Prostate gland (tissue), 2 donors: Measurements from ENCODE around the gene SPATA25. TPM values are rescaled to one million over a fixed set of nuclear protein-coding genes. Genes with fewer than 3 reads are reported as not detected.

ENCODE experiments used
- DNase-seq: peaks from one replicate; pipeline ENCODE4 v3.0.0-alpha.2; 2019; ENCODE audit warnings: low spot score
- H3K27ac ChIP-seq, 2 donors: fragments of 200-600 bp; sonication (generic); 2 replicates each; pipeline ENCODE4 v1.5.1; 2017 to 2019
- H3K27me3 ChIP-seq: fragments of 200-600 bp; sonication (generic); replicated peaks from 2 replicates; pipeline ENCODE4 v1.5.1; 2019; ENCODE audit not compliant: insufficient read depth
- H3K36me3 ChIP-seq, 2 donors: fragments of 200-600 bp; sonication (generic); 1 replicate in 1 of 2; 2 replicates in 1 of 2; pipeline versions ENCODE4 v1.5.1 to v1.8.1; 2017 to 2019
- H3K4me1 ChIP-seq: fragments of 200-600 bp; sonication (generic); replicated peaks from 2 replicates; pipeline ENCODE4 v1.5.1; 2019
- H3K4me3 ChIP-seq, 2 donors: fragments of 200-600 bp; sonication (generic); 2 replicates each; pipeline ENCODE4 v1.5.1; 2017 to 2019
- H3K9me3 ChIP-seq: fragments of 200-600 bp; sonication (generic); 2 replicates; pipeline ENCODE4 v1.5.1; 2017
- CTCF ChIP-seq, 4 experiments: fragments of 200-600 bp in 2 of 4; fragments of 450-650 bp in 2 of 4; sonication (generic) in 2 of 4; IDR thresholded peaks; 1 replicate in 3 of 4; 2 replicates in 1 of 4; pipeline ENCODE4 v1.5.1; 2016 to 2019; ENCODE audit warnings: antibody characterized with exemption in 4 of 4, mild to moderate bottlenecking in 2 of 4, moderate library complexity in 2 of 4
- POLR2A ChIP-seq: fragments of 450-650 bp; IDR thresholded peaks from one replicate; pipeline ENCODE4 v1.6.1; 2016; ENCODE audit warnings: antibody characterized with exemption, mild to moderate bottlenecking
- POLR2AphosphoS5 ChIP-seq: sonication (generic); formaldehyde crosslinking; IDR thresholded peaks from one replicate; pipeline ENCODE4 v1.6.1; 2017; ENCODE audit warnings: antibody characterized with exemption
- WGBS: methylation state at CpG from one replicate; pipeline ENCODE4 v1.1.5; 2018; 5-methylcytosine and 5-hydroxymethylcytosine counted together
- intact Hi-C: fragments of 100-400 bp; cut with DNase I; formaldehyde crosslinking; loops from one replicate; pipeline ENCODE4 v1.14.2; 2022
- total RNA-seq, 2 donors: library from RNA; depleted of rRNA; stranded (reverse); fragments of >200 nt; gene quantifications; one replicate each; pipeline ENCODE4 v1.1.0, GENCODE V29; 2016

SPATA25 gene
- total RNA-seq, 2 donors from 2014 or later, result 2.0 to 7.4 TPM

- no peak for TF ChIP-seq POLR2A
- no peak for TF ChIP-seq POLR2AphosphoS5
- no peak for TF ChIP-seq CTCF (IDR thresholded peaks at IDR 0.05)
- no peak overlapping the region for H3K4me3 ChIP-seq
- H3K27me3 ChIP-seq, result no peaks in the 10 kb centered on the region
- intact Hi-C loops, result no loop called here
- H3K9me3 ChIP-seq, result no peaks in the 10 kb centered on the region
- 94% methylated on average over 1 of the region's 1 CpG for WGBS
- DNase-seq, result no peak
- no peak overlapping the region for H3K27ac ChIP-seq
- peaks cover 8% of the 10 kb centered on the region for H3K4me1 ChIP-seq
- peaks cover 0 to 12% of the 10 kb centered on the region in 2 donors for H3K36me3 ChIP-seq
Observed at GRCh38 chr20:45850926-45851325, 36.5 kb downstream of the SPATA25 start.

GRCh38 chr20:45850238-45850637 lies 37.2 kb downstream of the SPATA25 start:
- no peak for DNase-seq
- no peak for TF ChIP-seq POLR2A
- no peak overlapping the region for H3K4me3 ChIP-seq
- no peaks in the 10 kb centered on the region for H3K27me3 ChIP-seq
- intact Hi-C loops, result no loop called here
- H3K4me1 ChIP-seq, result peaks cover 1% of the 10 kb centered on the region
- no peak overlapping the region for H3K27ac ChIP-seq
- H3K9me3 ChIP-seq, result no peaks in the 10 kb centered on the region
- 95% methylated on average over 2 of the region's 2 CpGs for WGBS
- H3K36me3 ChIP-seq, result peaks cover 0 to 12% of the 10 kb centered on the region in 2 donors

- TF ChIP-seq POLR2A (no peak), POLR2AphosphoS5 (no peak), CTCF (IDR thresholded peaks at IDR 0.05) (no peak)
- no peaks in the 10 kb centered on the region for H3K27me3 ChIP-seq
- no peaks in the 10 kb centered on the region for H3K4me1 ChIP-seq
- H3K27ac ChIP-seq, result no peak overlapping the region
- H3K9me3 ChIP-seq, result no peaks in the 10 kb centered on the region
- no peak overlapping the region for H3K4me3 ChIP-seq
- 90% methylated on average over 8 of the region's 8 CpGs for WGBS
- H3K36me3 ChIP-seq, result peaks cover 0 to 16% of the 10 kb centered on the region in 2 donors
- DNase-seq, result no peak
- intact Hi-C loops, result no loop called here
Observed at GRCh38 chr20:45848969-45849582, 38.3 kb downstream of the SPATA25 start.

- H3K4me3 ChIP-seq, result no peak overlapping the region
- TF ChIP-seq POLR2A, result no peak
- TF ChIP-seq CTCF (IDR thresholded peaks at IDR 0.05), result no peak
- no peak for TF ChIP-seq POLR2AphosphoS5
- H3K9me3 ChIP-seq, result no peaks in the 10 kb centered on the region
- WGBS, result 93% methylated on average over 8 of the region's 8 CpGs
- H3K36me3 ChIP-seq, result peaks cover 0 to 23% of the 10 kb centered on the region in 2 donors
- no peaks in the 10 kb centered on the region for H3K4me1 ChIP-seq
- intact Hi-C loops, result no loop called here
- H3K27me3 ChIP-seq, result no peaks in the 10 kb centered on the region
- DNase-seq, result no peak
- H3K27ac ChIP-seq, result no peak overlapping the region
Observed at GRCh38 chr20:45848421-45848820, 39.0 kb downstream of the SPATA25 start.

- intact Hi-C loops, result no loop called here
- Histone ChIP-seq H3K27ac (no peak overlapping the region), H3K36me3 (peaks cover 0 to 24% of the 10 kb centered on the region in 2 donors), H3K27me3 (no peaks in the 10 kb centered on the region), H3K4me3 (no peak overlapping the region), H3K4me1 (no peaks in the 10 kb centered on the region), H3K9me3 (no peaks in the 10 kb centered on the region)
- no peak for DNase-seq
- TF ChIP-seq POLR2A (no peak), CTCF (IDR thresholded peaks at IDR 0.05) (no peak)
Observed at GRCh38 chr20:45845452-45845851, 42.0 kb downstream of the SPATA25 start.
